ENCODE data around the gene XIRP1. TPM values are rescaled to one million over a fixed set of nuclear protein-coding genes. Genes with fewer than 3 reads are reported as not detected.

The XIRP1 gene
- total RNA-seq, 4 donors from 2014 or later: not detected

DNA sequence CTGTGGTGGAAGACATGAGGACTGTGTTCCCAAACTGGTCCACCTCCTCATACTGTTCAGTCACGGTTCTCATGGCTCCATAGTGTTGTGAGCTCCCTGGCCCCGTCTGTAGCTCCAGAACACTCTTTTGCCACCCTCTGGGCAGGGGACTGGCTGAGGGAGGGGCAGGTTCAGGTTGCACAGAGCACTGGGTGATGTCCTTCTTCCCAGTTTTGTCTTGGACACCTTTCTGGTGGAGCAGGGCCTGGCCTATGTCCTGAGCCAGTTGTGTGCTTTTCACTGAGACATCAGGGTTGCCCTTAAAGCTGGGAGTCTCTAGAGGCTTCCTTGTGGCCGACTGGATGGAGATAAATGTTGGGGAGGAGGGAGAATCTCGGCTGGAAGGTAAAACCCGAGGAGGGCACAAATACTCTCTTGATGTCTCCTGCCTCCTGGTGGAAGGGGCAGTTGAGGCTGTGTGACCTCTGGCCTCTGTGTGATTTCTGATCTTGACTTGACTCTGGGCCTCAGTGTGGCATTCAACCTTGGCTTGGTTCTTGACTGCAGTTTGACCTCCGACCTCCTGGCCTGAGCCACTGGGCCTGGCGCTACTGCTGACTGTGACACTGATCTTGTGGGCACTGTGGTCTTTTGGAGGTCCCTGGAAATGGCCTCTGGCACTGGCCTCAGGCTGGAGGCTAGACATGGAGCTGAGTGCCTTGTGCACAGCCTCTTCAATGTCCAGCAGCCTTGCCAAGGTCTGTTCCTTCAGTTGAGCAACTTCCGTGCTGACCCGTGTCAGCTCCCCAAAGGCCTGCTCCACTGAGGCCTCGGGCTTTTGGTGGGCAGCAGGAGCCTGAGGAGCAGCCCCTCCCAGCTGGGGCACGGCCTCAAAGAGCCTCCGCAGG lies 8.1 kb downstream of the XIRP1 start:
- TF ChIP-seq, protein P1, sequence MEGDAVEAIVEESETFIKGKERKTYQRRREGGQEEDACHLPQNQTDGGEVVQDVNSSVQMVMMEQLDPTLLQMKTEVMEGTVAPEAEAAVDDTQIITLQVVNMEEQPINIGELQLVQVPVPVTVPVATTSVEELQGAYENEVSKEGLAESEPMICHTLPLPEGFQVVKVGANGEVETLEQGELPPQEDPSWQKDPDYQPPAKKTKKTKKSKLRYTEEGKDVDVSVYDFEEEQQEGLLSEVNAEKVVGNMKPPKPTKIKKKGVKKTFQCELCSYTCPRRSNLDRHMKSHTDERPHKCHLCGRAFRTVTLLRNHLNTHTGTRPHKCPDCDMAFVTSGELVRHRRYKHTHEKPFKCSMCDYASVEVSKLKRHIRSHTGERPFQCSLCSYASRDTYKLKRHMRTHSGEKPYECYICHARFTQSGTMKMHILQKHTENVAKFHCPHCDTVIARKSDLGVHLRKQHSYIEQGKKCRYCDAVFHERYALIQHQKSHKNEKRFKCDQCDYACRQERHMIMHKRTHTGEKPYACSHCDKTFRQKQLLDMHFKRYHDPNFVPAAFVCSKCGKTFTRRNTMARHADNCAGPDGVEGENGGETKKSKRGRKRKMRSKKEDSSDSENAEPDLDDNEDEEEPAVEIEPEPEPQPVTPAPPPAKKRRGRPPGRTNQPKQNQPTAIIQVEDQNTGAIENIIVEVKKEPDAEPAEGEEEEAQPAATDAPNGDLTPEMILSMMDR (IDR thresholded peaks at IDR 0.05; ENCODE audit: low read depth): no peak

DNA sequence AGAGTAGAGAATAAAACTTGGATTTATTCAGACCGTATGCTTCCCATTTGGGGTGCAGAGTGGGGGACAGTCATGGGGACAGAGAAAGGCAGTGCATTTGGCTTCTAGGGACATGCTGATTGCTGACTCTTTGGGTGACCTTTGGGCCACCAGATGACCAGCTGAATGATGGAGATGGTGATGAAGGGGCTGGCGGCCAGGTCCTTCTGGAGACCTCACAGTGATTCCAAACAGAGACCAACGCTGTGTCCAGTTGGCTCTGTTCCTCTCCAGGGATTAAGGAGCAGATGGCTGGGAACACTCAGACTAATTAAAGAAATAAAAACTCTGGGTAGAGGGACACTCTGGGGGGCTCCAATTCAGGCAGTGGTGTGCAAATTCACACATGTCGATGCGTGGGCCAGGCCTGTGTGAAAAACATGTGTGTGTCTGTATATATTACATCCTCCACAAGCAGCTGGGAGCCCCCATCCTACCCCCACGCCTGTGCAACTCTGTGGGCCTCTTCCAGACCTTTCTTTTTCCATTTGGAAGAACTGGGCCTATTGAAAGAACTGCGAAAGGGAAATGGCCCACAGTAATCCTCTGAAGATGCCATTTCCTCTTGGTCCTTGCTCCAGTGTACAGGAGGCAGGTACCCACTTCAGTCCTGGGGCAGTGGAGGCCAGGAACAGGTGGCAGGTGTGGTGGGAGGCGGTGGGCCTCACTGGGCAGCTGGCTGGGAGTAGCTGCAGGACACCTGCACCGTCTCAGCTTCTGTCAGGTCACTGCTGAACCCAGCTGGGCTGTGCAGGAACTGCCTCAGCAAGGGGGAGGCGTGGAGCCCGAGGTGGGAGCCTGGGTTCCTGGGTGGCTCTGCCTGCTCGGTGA lies 8.9 kb downstream of the XIRP1 start:
- TF ChIP-seq, protein P1 (IDR thresholded peaks at IDR 0.05; ENCODE audit: low read depth): no peak

DNA sequence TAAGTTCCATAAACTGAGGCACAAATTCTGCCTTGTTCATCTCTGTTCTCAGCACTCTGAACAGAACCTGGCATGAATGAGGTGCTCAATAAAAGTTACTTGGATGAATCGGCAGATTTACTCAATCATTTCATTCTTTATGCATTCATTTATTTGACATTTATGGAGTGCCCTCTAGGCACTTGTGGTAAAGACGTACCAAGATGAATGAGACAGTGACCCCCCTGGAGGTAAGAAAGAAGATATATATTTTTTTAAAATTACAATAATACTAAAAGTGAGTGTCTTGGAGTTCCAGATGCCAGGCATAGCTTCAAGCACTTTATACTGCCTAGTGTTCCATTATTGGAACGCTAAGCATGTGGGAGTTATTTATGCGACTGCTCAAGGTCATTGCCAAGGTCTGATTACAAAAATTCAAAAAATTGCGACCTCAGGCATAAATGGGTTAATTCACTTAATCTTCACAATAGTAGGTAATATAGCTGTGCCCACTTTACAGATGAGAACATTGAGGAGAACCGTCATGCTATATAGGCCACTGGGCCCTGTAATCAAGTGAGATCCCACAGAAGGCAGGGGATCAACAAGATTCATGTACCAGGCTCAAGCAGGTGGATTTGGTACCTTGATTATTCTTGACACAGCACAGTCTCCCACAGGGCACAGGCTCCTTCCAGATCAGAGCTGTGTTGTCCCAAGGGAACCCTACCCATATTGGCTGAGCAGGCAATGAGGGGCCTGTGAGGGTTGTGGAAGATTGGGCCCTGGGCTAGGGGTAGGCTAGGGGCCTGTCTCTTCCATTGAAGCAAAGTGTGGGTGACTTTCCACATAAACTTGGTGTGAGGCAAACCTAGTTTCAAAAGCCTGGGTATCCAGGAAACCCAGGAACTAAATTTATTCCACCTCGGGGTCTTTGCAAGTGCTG lies 10.7 kb downstream of the XIRP1 start:
- TF ChIP-seq, protein P1 (IDR thresholded peaks at IDR 0.05; ENCODE audit: low read depth): no peak

DNA sequence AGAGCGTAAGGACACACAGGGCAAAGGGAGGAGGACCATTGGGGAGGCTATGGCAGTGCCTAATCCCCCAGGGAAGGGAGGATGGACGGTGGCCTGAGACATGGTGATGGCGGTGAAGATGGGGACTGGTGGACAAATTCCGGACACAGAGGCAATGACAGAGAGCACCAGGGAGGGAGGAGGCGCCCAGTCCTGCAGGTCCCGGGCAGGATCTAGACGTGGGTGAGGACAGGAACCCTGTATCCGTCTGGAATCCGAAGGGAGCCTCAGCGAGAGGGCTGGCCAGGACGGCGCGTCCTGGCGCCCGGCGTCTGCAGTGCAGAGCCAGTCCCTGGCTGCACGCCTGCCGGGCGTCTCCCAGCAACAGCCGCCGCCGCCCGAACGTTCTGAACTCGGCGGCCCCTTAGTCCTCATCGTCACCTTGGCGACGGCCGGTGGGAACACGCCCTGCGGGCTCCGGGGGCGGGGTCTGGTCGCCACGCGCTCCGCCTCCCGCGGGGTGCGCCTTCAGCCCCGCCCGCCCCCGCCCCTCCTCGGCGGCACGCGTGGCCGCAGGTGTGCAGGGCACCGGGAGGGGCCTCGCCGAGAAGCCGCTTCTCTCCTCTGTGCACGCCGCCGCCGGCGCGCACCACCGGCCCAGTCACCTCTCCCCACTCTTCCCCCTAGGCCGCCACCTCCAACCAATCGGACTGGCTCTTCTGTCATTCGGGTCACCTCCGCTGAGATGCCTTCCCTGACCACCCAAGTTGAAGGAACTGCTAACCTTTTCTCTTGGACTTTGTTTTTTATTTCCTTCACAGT lies 11.6 kb downstream of the XIRP1 start:
- TF ChIP-seq, protein P1 (IDR thresholded peaks at IDR 0.05; ENCODE audit: low read depth): no peak

DNA sequence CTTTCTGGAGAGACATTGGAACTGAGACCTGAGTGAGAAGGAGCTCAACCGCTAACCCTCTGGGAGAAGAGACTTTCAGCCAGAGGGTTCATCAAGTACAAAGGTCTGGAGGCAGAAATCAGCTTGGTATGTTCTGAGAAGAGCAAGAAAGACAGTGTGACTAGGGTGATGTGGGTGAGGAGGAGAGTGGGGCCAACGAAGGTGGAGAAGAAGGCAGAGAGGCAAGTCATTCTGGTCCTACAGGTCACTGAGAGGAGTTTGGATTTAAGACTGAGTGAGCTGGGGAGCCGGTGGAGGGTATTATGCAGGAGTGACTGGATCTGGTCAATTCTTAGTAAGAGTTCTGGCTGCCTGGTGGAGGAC lies 12.2 kb downstream of the XIRP1 start:
- TF ChIP-seq, protein P1 (IDR thresholded peaks at IDR 0.05; ENCODE audit: low read depth): no peak

DNA sequence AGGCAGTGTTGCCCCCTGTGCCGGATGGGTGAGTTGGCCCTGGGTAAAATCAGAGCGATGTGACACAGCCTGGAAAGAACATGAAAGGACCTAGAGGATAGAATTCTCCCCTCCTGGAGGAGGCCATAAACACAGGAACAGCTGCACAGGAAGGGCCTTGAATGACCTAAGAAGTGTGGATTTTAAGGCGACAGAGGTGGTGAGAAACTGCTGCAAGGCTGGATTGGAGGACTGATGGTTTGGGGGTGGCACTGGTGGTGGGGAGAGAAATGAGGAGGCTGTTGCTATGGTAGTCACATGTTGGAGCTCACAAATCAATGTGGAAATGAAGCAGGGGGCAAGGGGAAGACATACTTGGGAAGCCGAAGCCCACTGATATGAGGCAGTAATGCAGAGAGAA lies 13.8 kb downstream of the XIRP1 start:
- TF ChIP-seq, protein P1 (IDR thresholded peaks at IDR 0.05; ENCODE audit: low read depth): no peak
